GM12878 (cell line): ENCODE measurements around the gene CDKN2AIPNL.

Experiments
- BACH1 ChIP-seq: fragments of 450-650 bp; IDR thresholded peaks from 2 replicates; pipeline ENCODE4 v1.6.1; 2017; ENCODE audit warnings: mild to moderate bottlenecking, borderline replicate concordance
- BCL3 ChIP-seq: IDR thresholded peaks from 2 replicates; pipeline ENCODE4 v1.6.1; 2011; ENCODE audit warnings: borderline replicate concordance, low read depth, mild to moderate bottlenecking, moderate library complexity, low read length; ENCODE audit not compliant: insufficient read depth, poor library complexity, severe bottlenecking
- CBX5 ChIP-seq: sonication (generic); IDR thresholded peaks from 2 replicates; pipeline ENCODE4 v1.6.1; 2016; ENCODE audit warnings: low read depth, moderate library complexity, mild to moderate bottlenecking, inconsistent platforms
- CTCF ChIP-seq, 3 experiments: IDR thresholded peaks in 2 of 3; conservative IDR thresholded peaks in 1 of 3; 2 replicates each; pipeline ENCODE4 v1.5.1; 2011; ENCODE audit warnings: low read depth in 3 of 3, low read length in 3 of 3, mild to moderate bottlenecking in 3 of 3, control low read depth in 2 of 3, moderate library complexity in 2 of 3, inconsistent platforms in 1 of 3, mixed read lengths in 1 of 3; ENCODE audit not compliant: control insufficient read depth in 2 of 3, insufficient read depth in 1 of 3; ENCODE audit errors: extremely low read depth in 1 of 3
- DPF2 ChIP-seq: fragments of 450-650 bp; IDR thresholded peaks from 2 replicates; pipeline ENCODE4 v1.6.1; 2017; ENCODE audit warnings: mild to moderate bottlenecking
- EP300 ChIP-seq, 2 experiments: fragments of 150-350 bp in 1 of 2; IDR thresholded peaks; 2 replicates each; pipeline ENCODE4 v1.6.1; 2011 to 2012; ENCODE audit warnings: low read depth in 2 of 2, low read length in 2 of 2, borderline replicate concordance in 1 of 2, improper control_type of control experiment in 1 of 2, inconsistent platforms in 1 of 2; ENCODE audit not compliant: control insufficient read depth in 1 of 2
- EZH2 ChIP-seq: IDR thresholded peaks from 2 replicates; pipeline ENCODE4 v1.6.1; 2012; ENCODE audit warnings: low read depth, mild to moderate bottlenecking, control low read depth, inconsistent platforms, low read length, borderline replicate concordance; ENCODE audit not compliant: control insufficient read depth
- GATAD2B ChIP-seq: fragments of 450-650 bp; conservative IDR thresholded peaks from 2 replicates; pipeline ENCODE4 v1.6.1; 2017; ENCODE audit warnings: low read depth, mild to moderate bottlenecking, moderate library complexity
- JUNB ChIP-seq: IDR thresholded peaks from 2 replicates; pipeline ENCODE4 v1.6.1; 2016; ENCODE audit warnings: antibody characterized with exemption, mild to moderate bottlenecking
- MAX ChIP-seq: IDR thresholded peaks from 2 replicates; pipeline ENCODE4 v1.6.1; 2012; ENCODE audit warnings: low read depth, low read length, improper control_type of control experiment
- MXI1 ChIP-seq: fragments of 150-350 bp; IDR thresholded peaks from 2 replicates; pipeline ENCODE4 v1.6.1; 2011; ENCODE audit warnings: low read depth, mild to moderate bottlenecking, inconsistent platforms, low read length, improper control_type of control experiment
- RFX5 ChIP-seq: IDR thresholded peaks from 2 replicates; pipeline ENCODE4 v1.6.1; 2011; ENCODE audit warnings: low read depth, low read length, improper control_type of control experiment
- RUNX3 ChIP-seq: IDR thresholded peaks from 2 replicates; pipeline ENCODE4 v1.6.1; 2012; ENCODE audit warnings: low read length, inconsistent platforms
- ZNF217 ChIP-seq: fragments of 450-650 bp; IDR thresholded peaks from 2 replicates; pipeline ENCODE4 v1.6.1; 2017; ENCODE audit warnings: antibody characterized with exemption, mild to moderate bottlenecking

GRCh38 chr5:134396274-134396673, 15.4 kb downstream of the CDKN2AIPNL start:
- TF ChIP-seq MAX = no peak
- TF ChIP-seq RUNX3 = no peak
- no peak for TF ChIP-seq ZNF217
- no peak for TF ChIP-seq EP300 (IDR thresholded peaks at IDR 0.05; ENCODE audit: borderline replicate concordance in 1 of 2, control insufficient read depth in 1 of 2, low read depth in 2 of 2, low read length in 2 of 2)
- TF ChIP-seq MXI1 = no peak
- TF ChIP-seq EZH2 = no peak
- no peak for TF ChIP-seq CTCF (IDR thresholded peaks at IDR 0.05 in 2 of 3, conservative IDR thresholded peaks at IDR 0.05 in 1 of 3; ENCODE audit: control insufficient read depth in 2 of 3, extremely low read depth in 1 of 3, insufficient read depth in 1 of 3, low read depth in 3 of 3, low read length in 3 of 3)
- no peak for TF ChIP-seq BCL3
- TF ChIP-seq JUNB = no peak
- no peak for TF ChIP-seq RFX5
- no peak for TF ChIP-seq CBX5
- TF ChIP-seq GATAD2B = no peak
- TF ChIP-seq BACH1 = no peak
- no peak for TF ChIP-seq DPF2
